DND-41 (cell line): Measurements from ENCODE around the gene SCAMP5.

Source experiments
- CTCF ChIP-seq: IDR thresholded peaks from 2 replicates; pipeline ENCODE4 v1.5.1; 2012; ENCODE audit warnings: borderline replicate concordance, low read length, moderate library complexity, mild to moderate bottlenecking; ENCODE audit not compliant: poor library complexity, severe bottlenecking; ENCODE audit errors: extremely low read depth
- EZH2 ChIP-seq: IDR thresholded peaks from 3 replicates; pipeline ENCODE4 v1.6.1; 2012; ENCODE audit warnings: borderline replicate concordance, low read depth, mild to moderate bottlenecking, moderate library complexity, low read length, inconsistent platforms; ENCODE audit not compliant: severe bottlenecking

DNA sequence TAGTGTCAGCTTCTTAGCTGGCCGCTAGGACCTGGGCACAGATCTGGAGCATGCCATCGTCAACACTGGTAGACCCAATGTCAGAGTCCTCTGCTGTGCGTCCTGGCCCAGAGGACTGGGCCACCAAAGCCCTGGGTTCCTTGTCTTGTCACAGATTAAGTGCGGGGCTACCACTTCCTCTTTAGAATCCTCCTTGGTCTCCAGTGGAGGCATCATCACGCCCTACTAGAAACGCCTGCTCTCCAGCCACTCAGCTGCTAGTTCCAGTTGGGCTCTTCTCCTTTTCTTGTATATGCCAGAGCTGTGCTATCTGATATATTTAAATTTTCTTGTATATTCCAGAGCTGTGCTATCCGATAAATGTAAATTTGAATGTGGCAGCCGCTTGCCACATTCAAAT lies 39.3 kb downstream of the SCAMP5 start:
- TF ChIP-seq CTCF (no peak), EZH2 (no peak)
